Measurements from ENCODE around the gene CDX4.

DNA sequence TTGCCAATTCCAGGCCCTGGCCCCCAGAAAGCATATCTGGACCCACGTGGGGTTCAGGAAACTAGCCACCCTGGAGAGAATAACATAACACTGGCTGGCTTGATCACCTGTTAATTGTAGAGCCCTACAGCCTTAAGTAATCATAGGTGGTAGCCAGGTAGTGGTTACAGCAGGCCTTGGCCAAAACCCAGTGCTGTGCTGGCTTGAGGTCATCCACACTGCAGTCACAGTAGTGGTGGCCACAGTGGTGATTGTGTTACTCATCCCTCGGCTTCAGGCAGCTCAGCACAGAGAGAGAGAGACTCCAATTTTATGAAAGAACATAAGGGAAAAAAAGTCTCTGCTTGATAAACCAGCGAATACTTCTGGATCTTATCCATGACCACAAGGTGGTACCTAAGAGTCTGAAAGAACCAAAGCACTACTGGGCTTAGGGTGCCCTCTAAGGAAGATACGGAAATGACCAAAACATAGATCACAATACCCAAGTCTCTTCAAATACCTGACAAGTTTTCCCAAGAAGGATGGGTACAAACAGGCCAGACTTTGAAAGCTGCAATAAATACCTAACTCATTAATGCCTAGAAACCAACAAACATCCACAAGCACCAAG lies 46.6 kb upstream of the CDX4 start:
- TF ChIP-seq, protein P1, sequence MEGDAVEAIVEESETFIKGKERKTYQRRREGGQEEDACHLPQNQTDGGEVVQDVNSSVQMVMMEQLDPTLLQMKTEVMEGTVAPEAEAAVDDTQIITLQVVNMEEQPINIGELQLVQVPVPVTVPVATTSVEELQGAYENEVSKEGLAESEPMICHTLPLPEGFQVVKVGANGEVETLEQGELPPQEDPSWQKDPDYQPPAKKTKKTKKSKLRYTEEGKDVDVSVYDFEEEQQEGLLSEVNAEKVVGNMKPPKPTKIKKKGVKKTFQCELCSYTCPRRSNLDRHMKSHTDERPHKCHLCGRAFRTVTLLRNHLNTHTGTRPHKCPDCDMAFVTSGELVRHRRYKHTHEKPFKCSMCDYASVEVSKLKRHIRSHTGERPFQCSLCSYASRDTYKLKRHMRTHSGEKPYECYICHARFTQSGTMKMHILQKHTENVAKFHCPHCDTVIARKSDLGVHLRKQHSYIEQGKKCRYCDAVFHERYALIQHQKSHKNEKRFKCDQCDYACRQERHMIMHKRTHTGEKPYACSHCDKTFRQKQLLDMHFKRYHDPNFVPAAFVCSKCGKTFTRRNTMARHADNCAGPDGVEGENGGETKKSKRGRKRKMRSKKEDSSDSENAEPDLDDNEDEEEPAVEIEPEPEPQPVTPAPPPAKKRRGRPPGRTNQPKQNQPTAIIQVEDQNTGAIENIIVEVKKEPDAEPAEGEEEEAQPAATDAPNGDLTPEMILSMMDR (IDR thresholded peaks at IDR 0.05): no peak
- TF ChIP-seq POLR2A (IDR thresholded peaks at IDR 0.05): no peak
